KMS-11 (cell line): Measurements from ENCODE around the gene KRTAP10-6.

ENCODE experiments used
- H2AFZ ChIP-seq: fragments of 200-600 bp; sonication (generic); 2 replicates; pipeline ENCODE4 v1.6.1; 2016; ENCODE audit warnings: antibody characterized with exemption, mixed run types, low read depth
- H3K27ac ChIP-seq: fragments of 200-600 bp; sonication (generic); 2 replicates; pipeline ENCODE4 v1.6.1; 2016; ENCODE audit warnings: mild to moderate bottlenecking, mixed run types
- H3K27me3 ChIP-seq: fragments of 200-600 bp; sonication (generic); 2 replicates; pipeline ENCODE4 v1.6.1; 2017; ENCODE audit warnings: mild to moderate bottlenecking, low read depth, mixed run types, moderate library complexity; ENCODE audit not compliant: insufficient read depth
- H3K36me3 ChIP-seq: fragments of 200-600 bp; sonication (generic); 2 replicates; pipeline ENCODE4 v1.6.1; 2017; ENCODE audit warnings: mild to moderate bottlenecking, mixed run types; ENCODE audit not compliant: insufficient read depth
- H3K4me1 ChIP-seq: fragments of 200-600 bp; sonication (generic); 2 replicates; pipeline ENCODE4 v1.6.1; 2016; ENCODE audit warnings: mild to moderate bottlenecking, low read depth, mixed run types; ENCODE audit not compliant: poor library complexity, severe bottlenecking
- H3K4me2 ChIP-seq: fragments of 200-600 bp; sonication (generic); 2 replicates; pipeline ENCODE4 v1.7.0; 2016; ENCODE audit warnings: mild to moderate bottlenecking, mixed run types
- H3K4me3 ChIP-seq: fragments of 200-600 bp; sonication (generic); IDR thresholded peaks from 2 replicates; pipeline ENCODE4 v1.6.1; 2017; ENCODE audit warnings: low read depth, low read length, mixed read lengths; ENCODE audit not compliant: insufficient read depth
- H3K79me2 ChIP-seq: fragments of 200-600 bp; sonication (generic); 2 replicates; pipeline ENCODE4 v1.6.1; 2016; ENCODE audit warnings: low read depth, mixed run types; ENCODE audit not compliant: insufficient read depth
- H3K9ac ChIP-seq: fragments of 200-600 bp; sonication (generic); 2 replicates; pipeline ENCODE4 v1.6.1; 2016; ENCODE audit warnings: mild to moderate bottlenecking, mixed run types
- H4K20me1 ChIP-seq: fragments of 200-600 bp; sonication (generic); 2 replicates; pipeline ENCODE4 v1.6.1; 2016; ENCODE audit warnings: mild to moderate bottlenecking, mixed run types; ENCODE audit not compliant: insufficient read depth
- CTCF ChIP-seq: fragments of 200-600 bp; sonication (generic); conservative IDR thresholded peaks from 2 replicates; pipeline ENCODE4 v1.6.1; 2017; ENCODE audit warnings: low read depth, mild to moderate bottlenecking, antibody characterized with exemption, low read length, moderate library complexity, mixed read lengths

Gene KRTAP10-6

GRCh38 chr21:44571844-44572782 lies 20.2 kb downstream of the KRTAP10-6 start:
- Histone ChIP-seq H3K79me2 (no peaks in the 10 kb centered on the region), H3K9ac (no peak overlapping the region), H3K4me2 (no peak overlapping the region), H2AFZ (no peak overlapping the region), H3K27me3 (peaks cover 45% of the 10 kb centered on the region), H4K20me1 (no peaks in the 10 kb centered on the region), H3K36me3 (no peaks in the 10 kb centered on the region), H3K4me3 (no peak overlapping the region), H3K4me1 (no peaks in the 10 kb centered on the region), H3K27ac (no peak overlapping the region)
- no peak for TF ChIP-seq CTCF

- no peak overlapping the region for H3K4me2 ChIP-seq
- H3K36me3 ChIP-seq, result no peaks in the 10 kb centered on the region
- no peak overlapping the region for H3K9ac ChIP-seq
- no peak overlapping the region for H3K27ac ChIP-seq
- no peaks in the 10 kb centered on the region for H3K4me1 ChIP-seq
- H3K4me3 ChIP-seq, result no peak overlapping the region
- TF ChIP-seq CTCF, result no peak
- H3K79me2 ChIP-seq, result no peaks in the 10 kb centered on the region
- peaks cover 49% of the 10 kb centered on the region for H3K27me3 ChIP-seq
- no peak overlapping the region for H2AFZ ChIP-seq
- no peaks in the 10 kb centered on the region for H4K20me1 ChIP-seq
Measured at GRCh38 chr21:44571296-44571695, 21.0 kb downstream of the KRTAP10-6 start.

- no peak for TF ChIP-seq CTCF
- no peaks in the 10 kb centered on the region for H4K20me1 ChIP-seq
- no peak overlapping the region for H2AFZ ChIP-seq
- H3K9ac ChIP-seq, result no peak overlapping the region
- H3K27ac ChIP-seq, result no peak overlapping the region
- no peak overlapping the region for H3K4me3 ChIP-seq
- no peaks in the 10 kb centered on the region for H3K36me3 ChIP-seq
- H3K27me3 ChIP-seq, result peaks cover 59% of the 10 kb centered on the region
- H3K79me2 ChIP-seq, result no peaks in the 10 kb centered on the region
- no peak overlapping the region for H3K4me2 ChIP-seq
- no peaks in the 10 kb centered on the region for H3K4me1 ChIP-seq
Measured at GRCh38 chr21:44569861-44570517, 22.3 kb downstream of the KRTAP10-6 start.

GRCh38 chr21:44568667-44569556 lies 23.4 kb downstream of the KRTAP10-6 start:
- Histone ChIP-seq H3K4me2 (no peak overlapping the region), H4K20me1 (no peaks in the 10 kb centered on the region), H3K27ac (no peak overlapping the region), H2AFZ (no peak overlapping the region), H3K36me3 (no peaks in the 10 kb centered on the region), H3K27me3 (peaks cover 57% of the 10 kb centered on the region), H3K79me2 (no peaks in the 10 kb centered on the region), H3K4me3 (no peak overlapping the region), H3K4me1 (no peaks in the 10 kb centered on the region), H3K9ac (no peak overlapping the region)
- TF ChIP-seq CTCF, result no peak
